ENCODE data around the gene PHTF1. TPM values are rescaled to one million over a fixed set of nuclear protein-coding genes. Genes with fewer than 3 reads are reported as not detected.

Gene PHTF1
- total and polyA plus RNA-seq, 2 of the 4 experiments (the other 2 are of a cell fraction), result 9.6 to 13.3 TPM

DNA sequence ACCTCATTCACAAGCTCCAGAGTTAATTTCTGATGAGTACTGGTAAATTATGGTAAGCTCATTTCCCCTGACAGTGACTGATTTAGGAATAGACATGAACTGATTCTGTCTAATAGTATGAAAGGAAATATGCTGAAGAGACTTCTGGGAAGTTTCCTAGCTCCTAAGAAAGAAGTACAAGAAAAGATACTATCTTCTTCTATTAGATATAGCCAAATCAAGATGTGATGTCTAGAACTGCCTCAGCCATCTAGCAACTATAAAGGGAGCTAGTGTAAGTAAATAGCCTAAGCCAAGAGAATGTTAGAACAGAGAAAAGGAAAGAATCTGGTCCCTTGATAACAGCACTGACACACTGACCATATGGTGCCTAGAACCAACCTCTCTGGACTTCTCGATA is 10.7 kb upstream of the PHTF1 start:
- Histone ChIP-seq H3K9ac (ENCODE audit: low read depth, low read length) (no peak overlapping the region), H3K14ac (replicated peaks; ENCODE audit: low read depth, low read length) (no peak overlapping the region), H2BK20ac (ENCODE audit: low read depth, low read length) (no peak overlapping the region), H3K36me3 (ENCODE audit: control insufficient read depth, insufficient read depth, low read length) (peaks cover 6% of the 10 kb centered on the region), H2BK120ac (ENCODE audit: low read depth, low read length) (no peak overlapping the region), H4K91ac (ENCODE audit: insufficient read depth, low read depth, low read length) (no peak overlapping the region), H2AK9ac (replicated peaks; ENCODE audit: low read depth, low read length, poor library complexity) (no peak overlapping the region), H3K79me1 (ENCODE audit: low read depth in 1 of 2, low read length in 2 of 2) (peaks cover 5 to 14% of the 10 kb centered on the region in 2 experiments), H3K9me1 (ENCODE audit: insufficient read depth, low read length) (no peaks in the 10 kb centered on the region), H2AK5ac (ENCODE audit: low read depth, low read length) (no peak overlapping the region), H3K9me3 (ENCODE audit: control insufficient read depth, insufficient read depth, low read length) (no peaks in the 10 kb centered on the region), H2AFZ (replicated peaks; ENCODE audit: low read length, poor library complexity) (no peak overlapping the region), H3K4me2 (ENCODE audit: low read depth, low read length) (no peak overlapping the region), H3K18ac (ENCODE audit: low read depth, low read length) (no peak overlapping the region), H4K8ac (ENCODE audit: low read depth in 2 of 2, low read length in 2 of 2) (no peak overlapping the region), H2BK15ac (ENCODE audit: low read depth, low read length) (no peak overlapping the region), H4K5ac (ENCODE audit: low read depth, low read length) (no peak overlapping the region), H3K23ac (ENCODE audit: low read depth, low read length) (no peak overlapping the region), H3K27me3 (ENCODE audit: control insufficient read depth, insufficient read depth, low read length) (no peaks in the 10 kb centered on the region), H3K4ac (ENCODE audit: low read depth, low read length) (no peak overlapping the region), H3K27ac (ENCODE audit: insufficient read depth, low read length) (no peak overlapping the region), H2BK5ac (ENCODE audit: low read depth, low read length, poor library complexity, severe bottlenecking) (no peak overlapping the region), H3K4me1 (ENCODE audit: control insufficient read depth, insufficient read depth, low read length) (no peaks in the 10 kb centered on the region), H4K20me1 (ENCODE audit: insufficient read depth, low read length) (no peaks in the 10 kb centered on the region), H3K4me3 (ENCODE audit: insufficient read depth, low read depth, low read length) (no peak overlapping the region), H3K56ac (ENCODE audit: extremely low read depth, insufficient read depth, low read length) (no peak overlapping the region)
- intact Hi-C loops (cut with micrococcal nuclease), result loop anchor here (1.0 kb wide), 1 partner anchor 26 kb away; no protein-coding TSS in a partner anchor
- TF ChIP-seq MAFK (IDR thresholded peaks at IDR 0.05; ENCODE audit: low read depth, low read length) (no peak), BHLHE40 (IDR thresholded peaks at IDR 0.05; ENCODE audit: low read depth, low read length) (no peak), RFX5 (IDR thresholded peaks at IDR 0.05; ENCODE audit: low read depth, low read length) (no peak), CEBPB (IDR thresholded peaks at IDR 0.05; ENCODE audit: low read depth, low read length) (no peak)
- TF ChIP-seq, protein P1, sequence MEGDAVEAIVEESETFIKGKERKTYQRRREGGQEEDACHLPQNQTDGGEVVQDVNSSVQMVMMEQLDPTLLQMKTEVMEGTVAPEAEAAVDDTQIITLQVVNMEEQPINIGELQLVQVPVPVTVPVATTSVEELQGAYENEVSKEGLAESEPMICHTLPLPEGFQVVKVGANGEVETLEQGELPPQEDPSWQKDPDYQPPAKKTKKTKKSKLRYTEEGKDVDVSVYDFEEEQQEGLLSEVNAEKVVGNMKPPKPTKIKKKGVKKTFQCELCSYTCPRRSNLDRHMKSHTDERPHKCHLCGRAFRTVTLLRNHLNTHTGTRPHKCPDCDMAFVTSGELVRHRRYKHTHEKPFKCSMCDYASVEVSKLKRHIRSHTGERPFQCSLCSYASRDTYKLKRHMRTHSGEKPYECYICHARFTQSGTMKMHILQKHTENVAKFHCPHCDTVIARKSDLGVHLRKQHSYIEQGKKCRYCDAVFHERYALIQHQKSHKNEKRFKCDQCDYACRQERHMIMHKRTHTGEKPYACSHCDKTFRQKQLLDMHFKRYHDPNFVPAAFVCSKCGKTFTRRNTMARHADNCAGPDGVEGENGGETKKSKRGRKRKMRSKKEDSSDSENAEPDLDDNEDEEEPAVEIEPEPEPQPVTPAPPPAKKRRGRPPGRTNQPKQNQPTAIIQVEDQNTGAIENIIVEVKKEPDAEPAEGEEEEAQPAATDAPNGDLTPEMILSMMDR (conservative IDR thresholded peaks at IDR 0.05; ENCODE audit: low read depth, low read length), result no peak
- TF ChIP-seq, protein P2, sequence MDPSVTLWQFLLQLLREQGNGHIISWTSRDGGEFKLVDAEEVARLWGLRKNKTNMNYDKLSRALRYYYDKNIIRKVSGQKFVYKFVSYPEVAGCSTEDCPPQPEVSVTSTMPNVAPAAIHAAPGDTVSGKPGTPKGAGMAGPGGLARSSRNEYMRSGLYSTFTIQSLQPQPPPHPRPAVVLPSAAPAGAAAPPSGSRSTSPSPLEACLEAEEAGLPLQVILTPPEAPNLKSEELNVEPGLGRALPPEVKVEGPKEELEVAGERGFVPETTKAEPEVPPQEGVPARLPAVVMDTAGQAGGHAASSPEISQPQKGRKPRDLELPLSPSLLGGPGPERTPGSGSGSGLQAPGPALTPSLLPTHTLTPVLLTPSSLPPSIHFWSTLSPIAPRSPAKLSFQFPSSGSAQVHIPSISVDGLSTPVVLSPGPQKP (IDR thresholded peaks at IDR 0.05; ENCODE audit: borderline replicate concordance, low read depth, low read length), result no peak
- ATAC-seq (ENCODE audit: low read depth) (no peak), DNase-seq (no peak)
- POLR2A ChIA-PET (ENCODE audit: unreplicated experiment), result no interaction called here
- BruUV-seq (replicated peaks), result no TSS peak
- CTCF ChIA-PET, result no interaction called here
- dilution Hi-C loops (cut with HindIII; ENCODE audit: low sequenced_read_pairs, unreplicated experiment), result no loop called here
- in situ Hi-C loops (cut with MboI; ENCODE audit: low sequenced_read_pairs), result no loop called here
- WGBS, 2 experiments (ENCODE audit: extremely low coverage in 2 of 2, insufficient read length in 1 of 2), result 60% methylated on average over 1 of the region's 1 CpG; no CpG with 5 or more reads in 1 of the 2 experiments
